ENCODE results near the gene ISLR2.
"Not testable (repeated sequence)": the region's sequence is repeated elsewhere in the genome, so short reads cannot be mapped to it uniquely, and the experiment has no call there.

The ISLR2 gene, protein sequence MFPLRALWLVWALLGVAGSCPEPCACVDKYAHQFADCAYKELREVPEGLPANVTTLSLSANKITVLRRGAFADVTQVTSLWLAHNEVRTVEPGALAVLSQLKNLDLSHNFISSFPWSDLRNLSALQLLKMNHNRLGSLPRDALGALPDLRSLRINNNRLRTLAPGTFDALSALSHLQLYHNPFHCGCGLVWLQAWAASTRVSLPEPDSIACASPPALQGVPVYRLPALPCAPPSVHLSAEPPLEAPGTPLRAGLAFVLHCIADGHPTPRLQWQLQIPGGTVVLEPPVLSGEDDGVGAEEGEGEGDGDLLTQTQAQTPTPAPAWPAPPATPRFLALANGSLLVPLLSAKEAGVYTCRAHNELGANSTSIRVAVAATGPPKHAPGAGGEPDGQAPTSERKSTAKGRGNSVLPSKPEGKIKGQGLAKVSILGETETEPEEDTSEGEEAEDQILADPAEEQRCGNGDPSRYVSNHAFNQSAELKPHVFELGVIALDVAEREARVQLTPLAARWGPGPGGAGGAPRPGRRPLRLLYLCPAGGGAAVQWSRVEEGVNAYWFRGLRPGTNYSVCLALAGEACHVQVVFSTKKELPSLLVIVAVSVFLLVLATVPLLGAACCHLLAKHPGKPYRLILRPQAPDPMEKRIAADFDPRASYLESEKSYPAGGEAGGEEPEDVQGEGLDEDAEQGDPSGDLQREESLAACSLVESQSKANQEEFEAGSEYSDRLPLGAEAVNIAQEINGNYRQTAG
- total RNA-seq: 0 reads per million in 2 donors

DNA sequence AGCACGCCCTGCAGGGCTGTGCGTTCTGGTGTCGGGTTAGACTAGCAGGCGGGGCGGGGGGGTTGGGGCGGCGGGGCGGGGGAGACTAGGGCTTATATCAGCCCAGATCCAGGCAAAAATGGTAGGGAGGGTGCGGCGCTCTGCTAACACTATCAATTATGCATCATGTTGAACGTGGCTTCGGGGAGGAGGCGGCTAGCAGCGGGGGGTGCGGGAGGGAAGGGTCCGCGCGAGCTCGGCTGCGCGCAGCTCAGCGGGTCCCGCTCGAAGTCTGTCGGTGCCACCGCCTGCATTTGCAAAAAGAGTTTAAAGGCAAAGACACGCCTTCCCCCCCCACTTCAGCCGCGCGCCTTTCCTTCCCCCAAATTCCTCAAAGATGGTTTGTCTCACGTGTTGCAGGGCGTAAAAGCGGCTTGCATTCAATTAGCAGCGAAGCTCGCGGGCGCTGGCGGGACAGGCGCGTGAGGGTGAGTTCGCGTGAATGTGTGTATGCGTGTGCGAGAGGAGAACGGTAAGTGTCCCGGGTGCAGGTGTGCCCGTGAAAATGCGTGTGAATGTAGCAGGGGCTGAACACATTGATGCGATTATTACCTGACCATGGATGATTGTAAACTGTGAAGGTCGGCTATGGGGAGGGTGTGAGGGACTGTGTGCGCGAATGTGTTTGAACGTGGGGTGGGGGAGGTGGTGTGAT, at the start of gene ISLR2:
ISLR2 (plus strand) TSS at position 432 of the 694 bp plus-strand sequence. CDS start 2,169 bp downstream, outside the sequence.
- no peak for DNase-seq

DNA sequence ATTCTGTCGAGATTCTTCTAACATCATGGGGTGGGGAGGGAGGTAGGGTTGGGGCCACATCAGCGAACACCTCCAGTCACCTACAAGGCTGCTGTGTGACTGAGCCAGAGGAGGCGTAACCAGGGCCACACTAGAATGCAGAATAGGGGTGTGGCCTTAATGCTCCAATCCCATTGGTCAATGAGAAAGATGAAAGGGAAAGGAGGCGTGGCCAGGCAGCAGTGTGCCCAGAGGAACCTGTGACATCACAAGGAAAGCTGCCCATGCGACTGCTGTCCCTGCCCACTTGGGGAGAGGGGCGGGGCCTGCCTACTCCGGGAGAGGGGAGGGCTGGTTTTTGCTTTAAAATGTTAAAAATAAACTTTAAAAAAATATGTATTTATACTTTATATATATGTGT, 47.9 kb upstream of the ISLR2 start, which contains the start of gene GOLGA6A:
GOLGA6A (minus strand) TSS at position 101 of the 400 bp plus-strand sequence; CDS start at position 60, 41 bp downstream.
- DNase-seq: not testable (repeated sequence)

DNA sequence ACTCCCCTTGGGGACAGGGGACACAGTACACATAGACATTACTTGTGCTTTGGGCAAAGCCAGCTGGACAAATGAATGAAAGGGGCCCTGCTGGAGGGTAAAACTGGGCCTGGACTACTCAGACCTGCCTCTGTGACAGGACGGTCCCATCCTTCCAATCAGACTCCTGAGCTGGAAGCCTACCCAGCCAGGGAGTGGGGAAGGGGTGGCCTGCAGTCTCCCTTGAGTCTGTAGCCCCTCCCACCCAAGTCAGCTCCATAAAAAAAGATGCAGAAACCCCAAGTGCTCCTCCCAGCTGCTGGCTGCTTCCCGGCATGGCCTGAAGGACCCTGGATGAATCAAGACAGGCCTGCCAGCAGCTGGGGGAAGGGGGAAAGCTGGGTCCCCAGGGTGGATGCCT, 35.8 kb upstream of the ISLR2 start:
- not testable (repeated sequence) for DNase-seq

DNA sequence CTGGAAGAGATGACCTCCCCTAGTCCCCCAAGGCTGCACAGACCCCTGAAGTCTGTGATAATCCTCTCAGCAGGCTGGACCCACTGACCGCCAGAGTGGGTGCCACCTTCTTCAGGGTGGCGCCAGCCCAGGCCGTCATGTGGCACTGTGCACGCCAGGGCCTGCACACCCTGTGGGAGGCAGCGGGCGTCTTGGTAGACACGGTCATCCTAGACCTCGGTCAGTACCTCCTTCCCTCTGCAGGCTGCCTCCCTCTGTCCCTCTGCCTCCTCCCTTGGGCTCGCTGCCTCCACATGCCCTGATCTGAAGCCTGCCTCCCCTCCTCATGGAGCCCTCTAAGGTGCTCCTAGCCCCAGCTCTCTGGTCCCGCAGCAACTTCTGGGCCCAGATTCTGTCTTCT, 34.8 kb upstream of the ISLR2 start:
- not testable (repeated sequence) for DNase-seq

DNA sequence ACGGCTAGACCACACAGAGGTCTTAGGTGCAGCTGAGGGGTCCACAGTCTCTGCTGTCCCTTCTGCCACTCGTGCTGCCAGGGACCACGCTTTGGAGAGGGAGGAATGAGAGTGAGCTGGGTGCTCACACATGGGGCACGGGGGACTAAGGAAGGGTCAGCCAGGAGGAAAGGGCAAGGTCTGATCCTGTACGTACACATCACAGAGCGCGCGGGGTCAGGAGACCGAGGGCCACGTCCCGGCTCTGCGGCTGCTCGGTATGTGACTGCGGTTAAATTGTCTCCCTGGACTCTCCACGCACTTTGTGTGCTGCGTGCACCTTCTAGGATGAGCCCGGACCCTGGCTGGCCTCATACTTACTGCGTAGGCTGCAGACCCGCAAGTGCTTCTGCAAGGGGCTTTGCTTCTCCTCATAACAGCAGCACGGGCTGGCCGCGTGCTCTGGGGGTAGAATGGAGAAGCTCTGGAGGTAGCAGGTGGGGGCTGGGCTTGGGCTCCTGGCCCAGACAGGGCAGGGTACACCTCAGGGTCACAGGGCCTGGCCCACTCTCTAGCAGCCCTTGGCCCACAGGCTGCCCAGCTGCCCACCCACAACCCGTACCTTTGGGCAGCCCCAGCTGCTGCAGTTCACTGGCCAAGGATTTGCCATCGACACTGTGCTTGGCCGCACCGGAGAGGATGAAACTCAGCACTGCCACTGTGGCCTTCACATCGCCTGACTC, 33.5 kb upstream of the ISLR2 start:
- DNase-seq: not testable (repeated sequence)

DNA sequence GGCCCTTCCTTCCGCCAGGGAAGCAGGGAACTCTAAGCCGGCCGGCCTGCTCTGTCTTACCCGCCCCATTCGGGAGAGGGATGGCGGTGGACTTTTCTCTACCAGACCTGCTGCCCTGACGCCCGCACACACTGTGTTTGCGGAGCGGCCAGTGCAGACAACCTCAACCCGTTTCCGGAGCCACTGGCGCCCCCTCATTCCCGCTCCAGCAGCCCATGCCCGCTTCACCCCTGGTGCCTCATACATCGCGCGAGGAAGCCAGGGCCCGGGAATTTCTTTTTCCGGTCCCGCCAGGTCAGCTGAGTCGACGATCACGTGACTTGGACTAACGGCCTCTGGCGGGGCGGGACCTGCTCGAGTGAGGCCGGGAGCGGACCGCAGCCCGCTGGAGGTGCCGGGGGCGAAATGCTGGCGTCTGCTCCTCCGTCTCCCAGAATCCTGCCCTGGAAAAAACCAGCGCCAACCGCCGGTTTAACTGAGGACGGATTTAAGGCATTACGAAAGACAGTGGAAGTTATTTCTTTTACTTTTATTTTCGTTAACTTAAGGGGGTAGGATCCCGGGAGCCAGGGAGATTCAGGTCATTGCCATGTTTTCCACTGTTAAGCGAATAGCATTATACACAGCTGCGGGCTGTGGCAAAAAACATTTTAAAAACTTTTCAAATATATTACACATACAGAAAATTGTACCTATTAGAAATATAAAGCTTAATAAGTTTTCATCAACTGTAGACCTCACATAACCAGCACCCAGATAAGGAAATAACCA, 30.2 kb upstream of the ISLR2 start:
- peak; percentile 38 for DNase-seq

DNA sequence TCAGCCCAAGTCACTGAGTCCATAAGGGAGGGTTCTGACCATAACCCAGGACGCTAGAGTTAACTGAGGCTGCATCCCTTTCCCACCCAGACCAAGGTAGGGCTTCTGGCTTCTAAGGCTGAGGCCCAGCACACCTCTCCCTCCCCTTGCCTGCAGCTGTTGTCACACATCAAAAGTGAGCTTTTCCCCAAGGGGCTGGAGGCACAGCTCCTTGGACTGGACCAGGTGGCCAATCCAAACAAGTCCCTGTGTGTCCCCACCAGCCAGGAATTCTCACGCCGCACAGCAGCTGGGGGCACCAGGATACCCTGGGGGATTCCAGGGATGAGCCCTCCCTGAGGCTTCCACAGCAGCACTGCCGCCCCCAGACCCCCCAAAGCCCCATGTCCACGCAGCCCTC, 22.3 kb upstream of the ISLR2 start:
- no peak for DNase-seq

DNA sequence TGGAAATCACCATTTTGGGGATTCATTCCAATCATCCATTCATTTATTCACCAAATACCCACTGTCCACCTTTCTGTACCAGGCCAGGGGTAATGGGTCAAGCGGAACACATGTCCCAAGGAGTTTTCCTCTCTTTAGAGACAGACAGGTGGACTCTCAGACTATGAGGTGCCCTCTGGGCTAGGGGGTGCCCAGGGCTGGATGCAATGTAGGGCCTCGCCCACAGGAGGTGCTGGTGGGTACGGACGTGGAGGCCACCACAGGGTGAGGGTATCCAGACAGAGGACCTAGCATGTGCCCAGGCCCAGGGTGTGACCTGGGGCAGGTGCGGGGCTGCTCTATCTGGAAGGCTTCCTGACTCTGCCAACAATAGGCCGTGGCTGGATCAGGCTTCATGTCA, 21.8 kb upstream of the ISLR2 start:
- DNase-seq: not testable (repeated sequence)

DNA sequence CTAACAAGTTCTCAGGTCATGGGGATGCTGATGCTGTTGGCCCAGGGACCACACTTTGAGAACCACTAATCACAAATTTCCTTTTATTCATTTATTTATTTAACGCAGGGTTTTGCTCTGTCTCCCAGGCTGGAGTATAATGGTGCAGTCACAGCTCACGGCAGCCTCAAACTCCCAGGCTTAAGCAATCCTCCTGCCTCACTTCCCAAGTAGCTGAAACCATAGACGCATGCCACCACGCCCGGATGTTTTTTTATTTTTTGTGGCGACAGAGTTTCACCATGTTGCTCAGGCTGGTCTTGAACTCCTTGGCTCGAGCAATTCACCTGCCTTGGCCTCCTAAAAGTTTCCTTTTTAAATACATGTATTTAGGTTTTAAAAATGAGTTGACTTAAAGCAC, 20.7 kb upstream of the ISLR2 start:
- DNase-seq: no peak

DNA sequence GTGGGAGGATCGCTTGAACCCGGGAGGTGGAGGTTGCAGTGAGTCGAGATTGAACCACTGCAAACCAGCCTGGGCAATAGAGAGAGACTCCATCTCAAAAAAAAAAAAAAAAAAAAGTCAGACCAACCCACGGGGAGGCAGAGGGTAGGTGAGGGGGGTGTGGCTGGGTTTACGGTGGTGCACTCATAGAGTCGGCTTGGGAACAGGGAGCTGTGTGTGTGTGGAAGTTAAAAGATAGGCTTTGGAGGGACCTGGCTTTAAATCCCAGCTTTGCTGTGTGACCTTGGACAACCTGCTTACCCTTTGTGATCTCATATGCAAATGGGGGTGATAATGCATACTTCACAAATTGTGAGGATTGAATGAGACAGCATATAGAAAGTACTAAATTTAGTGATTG, 10.0 kb upstream of the ISLR2 start:
- no peak for DNase-seq

DNA sequence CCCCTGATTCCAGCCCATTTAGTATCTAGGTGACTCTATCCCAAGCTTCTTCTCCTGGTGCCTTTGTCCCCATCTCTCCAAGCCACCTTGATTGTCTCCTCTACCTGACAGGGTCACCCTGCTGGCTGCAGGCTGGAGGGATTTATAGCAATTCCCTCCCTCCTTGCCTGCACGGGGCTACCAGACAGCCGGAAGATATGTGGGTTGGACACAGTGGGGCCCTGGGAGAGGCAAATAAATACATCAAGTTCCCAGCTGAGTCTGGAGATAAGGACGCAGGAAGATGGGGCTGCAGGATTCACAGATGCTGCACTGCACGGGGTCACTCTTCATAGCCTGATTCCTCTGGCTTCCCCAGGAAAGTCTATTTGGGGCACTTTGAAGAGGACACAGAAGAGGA, 9.3 kb upstream of the ISLR2 start:
- DNase-seq: no peak

DNA sequence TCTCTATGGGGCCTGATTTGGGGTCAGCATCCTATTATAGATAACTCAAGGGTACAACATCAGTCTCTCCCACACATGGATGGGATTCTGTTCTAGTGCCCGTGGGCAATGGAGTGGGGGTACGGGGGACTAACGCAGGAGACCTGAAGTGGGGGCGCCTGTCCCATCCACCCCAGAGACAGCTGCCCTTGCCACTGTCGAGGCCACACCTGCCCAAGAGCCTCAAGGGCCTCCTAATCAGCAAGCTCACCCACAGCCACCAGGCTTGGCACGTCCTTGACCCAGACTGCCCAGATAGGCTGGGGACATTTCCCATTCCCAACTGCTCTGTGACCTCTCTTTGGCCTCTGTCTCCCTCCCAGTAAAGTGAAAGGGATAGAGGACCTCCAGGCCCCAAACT, 8.5 kb upstream of the ISLR2 start:
- no peak for DNase-seq

DNA sequence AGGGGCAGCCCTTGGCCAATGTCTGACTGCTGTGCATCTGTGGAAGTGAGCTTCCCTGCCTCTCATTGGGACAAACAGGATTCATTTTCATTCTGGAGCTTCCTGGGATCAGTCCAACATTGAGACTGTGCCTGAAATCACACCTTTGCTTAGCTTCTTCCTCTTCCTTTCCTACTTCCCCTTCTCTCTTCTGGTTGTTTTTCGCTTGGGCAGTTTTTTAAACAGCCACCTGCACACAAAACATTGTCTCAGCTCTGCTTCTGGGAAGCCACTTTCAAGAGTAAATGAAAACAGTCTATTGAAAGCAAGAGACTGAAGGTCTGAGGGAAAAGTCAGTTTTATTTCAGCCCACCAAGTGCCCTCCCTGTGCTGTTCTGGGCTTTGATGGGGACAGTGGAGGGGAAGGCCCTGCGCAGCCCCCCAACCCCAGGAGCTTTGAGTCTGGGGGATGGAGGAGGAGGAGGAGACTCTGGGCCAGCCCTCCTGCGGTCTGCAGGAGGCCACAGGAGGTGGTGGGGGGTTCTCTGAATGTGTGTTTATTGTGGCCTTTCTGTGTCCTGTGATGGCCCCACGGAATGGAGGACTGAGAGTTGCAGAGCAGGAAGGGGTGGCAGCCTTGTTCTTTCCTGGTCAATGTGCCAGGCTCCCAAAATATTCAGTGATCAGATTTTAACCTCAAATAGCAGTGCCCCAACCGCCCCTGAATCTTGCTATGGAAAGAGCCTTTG, 7.8 kb upstream of the ISLR2 start:
- DNase-seq: no peak

DNA sequence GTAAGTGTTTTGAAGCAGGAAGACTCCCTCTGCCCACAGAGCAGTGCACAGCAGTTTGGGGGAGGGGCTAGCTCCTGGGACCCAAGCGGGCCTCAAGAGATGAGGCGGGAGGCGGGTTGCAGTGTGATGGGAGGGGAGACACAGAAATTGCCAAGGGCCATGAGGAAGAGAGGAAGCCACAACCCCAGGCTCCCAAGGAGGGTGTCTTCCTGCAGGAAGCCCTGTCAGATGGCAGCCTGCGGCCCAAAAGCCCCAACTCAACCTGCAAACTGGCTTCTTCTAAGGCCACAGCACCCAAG, 7.3 kb upstream of the ISLR2 start:
- DNase-seq: no peak

DNA sequence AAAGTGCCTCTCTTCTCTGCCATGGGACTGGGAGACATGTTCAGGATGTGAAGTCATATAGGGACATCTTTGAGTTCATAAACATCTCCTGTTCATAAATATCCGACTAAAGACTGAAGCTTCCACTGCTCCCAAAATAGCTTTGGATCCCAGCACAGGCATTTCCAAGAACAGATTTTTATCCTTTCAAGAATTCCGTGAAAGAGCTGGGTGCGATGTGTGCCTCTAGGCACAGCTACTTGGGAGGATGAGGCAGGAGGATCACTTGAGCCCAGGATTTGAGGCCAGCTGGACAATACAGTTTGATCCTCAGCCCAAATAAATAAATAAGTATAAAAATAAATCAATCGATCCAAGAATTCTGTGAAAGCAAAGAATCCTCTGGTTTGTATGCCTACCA, 6.7 kb upstream of the ISLR2 start:
- no peak for DNase-seq

DNA sequence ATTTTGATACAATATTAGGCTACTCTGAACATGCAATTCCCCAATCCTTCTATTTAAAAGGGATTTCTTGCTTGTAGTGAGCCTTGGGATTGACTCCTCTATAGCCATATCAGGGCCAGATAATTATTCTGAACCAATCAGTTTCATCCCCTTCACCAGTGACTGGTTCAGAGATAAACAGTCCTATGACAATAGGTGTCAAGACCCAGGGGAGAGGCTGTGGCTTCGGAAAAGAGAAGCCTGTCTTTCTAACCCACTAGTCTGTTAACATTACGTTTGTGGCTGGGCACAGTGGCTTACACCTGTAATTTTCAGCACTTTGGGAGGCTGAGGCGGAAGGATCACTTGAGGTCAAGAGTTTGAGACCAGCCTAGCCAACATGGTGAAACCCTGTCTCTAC, 6.2 kb upstream of the ISLR2 start:
- DNase-seq: no peak

DNA sequence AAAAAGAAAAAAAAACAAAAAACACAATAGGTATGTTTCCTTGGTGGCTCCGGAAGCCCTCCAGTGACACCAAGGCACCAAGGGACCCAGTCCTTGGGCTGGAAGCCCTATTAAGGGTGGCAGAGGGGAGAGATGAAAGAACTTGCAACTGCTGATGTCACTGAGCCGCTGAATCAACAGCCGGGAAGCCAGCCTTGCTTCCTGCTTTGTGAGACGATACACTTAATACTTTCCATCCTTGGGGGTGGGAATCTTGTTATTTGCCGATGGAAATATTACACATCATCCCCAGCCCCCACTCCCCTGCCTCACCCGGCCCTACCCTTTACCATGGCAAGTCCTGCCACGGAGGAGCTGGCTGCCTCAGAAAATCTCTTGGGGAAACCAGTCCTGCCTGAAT, 5.6 kb upstream of the ISLR2 start:
- no peak for DNase-seq

DNA sequence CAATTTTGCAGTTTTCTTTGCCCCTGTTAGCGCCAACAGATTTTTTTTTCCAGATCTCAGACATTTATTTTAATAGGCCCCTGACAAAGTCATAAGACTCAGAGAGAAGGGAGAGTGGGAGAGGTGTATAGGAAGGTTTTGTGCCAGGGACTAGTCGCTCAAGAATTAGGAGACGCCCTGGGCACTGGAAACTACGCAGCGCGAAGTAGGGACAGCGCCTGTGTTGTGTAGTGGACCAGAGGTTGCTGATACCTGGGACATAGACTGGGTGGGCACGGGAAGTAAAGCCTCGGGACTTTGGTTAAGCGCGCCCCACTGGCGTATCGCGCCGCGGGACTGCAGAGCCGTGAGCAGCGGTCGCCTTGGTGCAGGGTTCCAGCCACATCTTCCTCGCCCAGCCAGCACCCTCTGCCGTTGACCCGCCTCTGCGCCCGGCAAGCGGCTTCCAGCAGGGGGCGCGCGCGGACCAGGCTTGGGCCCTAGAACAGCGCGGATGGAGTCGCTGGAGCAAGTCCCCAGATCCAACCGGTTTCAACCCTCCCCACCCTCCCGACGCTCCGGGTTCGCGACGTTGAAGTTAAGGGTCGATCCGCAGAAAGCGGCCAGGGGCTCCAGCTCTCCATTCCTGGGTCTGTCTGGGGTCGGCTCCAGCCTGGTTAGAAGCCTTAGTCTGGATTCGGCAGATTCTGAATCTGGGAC, 3.0 kb upstream of the ISLR2 start:
- DNase-seq: peak; percentile 81

DNA sequence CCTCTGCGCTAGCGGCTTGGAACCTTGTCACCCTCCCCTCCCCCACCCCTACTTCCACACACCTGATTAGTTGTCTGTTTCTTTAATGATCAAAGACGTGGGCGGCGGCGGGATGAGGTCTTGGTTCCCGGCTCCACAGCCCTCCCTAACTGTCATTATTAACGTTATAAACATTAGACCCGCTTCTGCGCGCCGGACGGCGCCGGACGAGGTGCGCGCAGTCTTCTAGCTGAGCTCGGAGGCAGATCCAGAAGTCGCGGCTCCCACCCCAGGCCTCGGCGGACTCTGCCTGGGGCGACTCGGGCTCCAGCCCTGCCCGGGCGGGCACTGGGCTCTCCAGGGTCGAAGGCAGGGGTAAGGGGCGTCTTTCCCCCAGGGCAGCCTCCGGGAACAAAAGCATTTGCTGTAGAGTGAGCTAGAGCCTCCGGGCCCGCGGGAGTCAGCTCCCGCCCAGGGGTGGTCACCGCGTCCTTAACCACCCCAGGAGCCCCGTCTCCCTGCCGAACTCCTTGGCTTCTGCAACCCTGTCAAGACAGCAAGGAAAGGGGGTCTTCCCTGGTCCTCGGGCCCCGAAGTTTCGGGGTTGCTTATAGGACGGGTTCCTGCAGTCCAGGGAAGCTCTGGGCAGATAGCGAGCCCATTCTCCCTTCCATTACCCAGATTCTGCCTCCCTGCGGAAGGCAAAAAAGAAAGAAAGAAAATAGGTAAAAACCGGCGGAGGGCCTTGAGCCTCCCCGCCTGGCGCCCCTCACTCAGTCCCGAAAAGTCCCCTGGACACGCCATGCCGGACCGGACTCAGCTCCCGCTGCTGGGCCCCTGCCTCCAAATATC, 2.2 kb upstream of the ISLR2 start:
- no peak for DNase-seq
